SK-MEL-5 (cell line): Measurements from ENCODE around the gene PTPN22. TPM values are rescaled to one million over a fixed set of nuclear protein-coding genes. Genes with fewer than 3 reads are reported as not detected.

Experiments
- DNase-seq: peaks from one replicate; pipeline ENCODE4 v3.0.0-alpha.2; 2016; ENCODE audit warnings: low read depth, low spot score
- in situ Hi-C: cut with HindIII; loops from 2 replicates; pipeline ENCODE4 v1.10.0; 2016; ENCODE audit warnings: low sequenced_read_pairs, high pct_unique_total_duplicates, low pct_unique_long_range_greater_than_20kb
- total RNA-seq: library from RNA; depleted of rRNA; stranded (reverse); fragments of >200 nt; shearing (Covaris generic); gene quantifications from 2 replicates; pipeline ENCODE4 v1.2.3, GENCODE V29; 2014; rRNA removed

The PTPN22 gene
- total RNA-seq, 1 experiment from 2014 or later, result 0.08 TPM

DNA sequence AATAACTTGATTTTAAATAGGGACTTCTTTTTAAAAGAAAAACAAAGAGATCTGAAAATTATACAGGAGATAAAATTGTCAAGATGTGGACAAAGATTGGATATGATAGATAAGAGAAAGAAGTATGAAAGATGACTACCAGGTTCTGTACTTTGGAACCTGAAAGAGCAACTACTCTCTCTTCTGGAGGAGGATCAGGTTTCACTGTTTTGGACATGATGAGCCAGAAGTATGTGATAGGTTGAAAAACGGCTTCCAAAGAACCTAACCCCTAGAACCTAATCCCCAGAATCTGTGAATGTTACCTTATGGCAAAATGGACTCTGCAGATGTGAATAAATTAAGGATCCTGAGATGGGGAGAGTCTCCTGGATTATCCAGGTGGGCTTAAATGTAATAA lies 85.4 kb downstream of the PTPN22 start:
- in situ Hi-C loops, result no loop called here
- no peak for DNase-seq

- in situ Hi-C loops, result no loop called here
- DNase-seq, result no peak
Observed at GRCh38 chr1:113784104-113784779, 87.3 kb downstream of the PTPN22 start.

- no peak for DNase-seq
- in situ Hi-C loops, result no loop called here
Observed at GRCh38 chr1:113783254-113784103, 88.0 kb downstream of the PTPN22 start.

DNA sequence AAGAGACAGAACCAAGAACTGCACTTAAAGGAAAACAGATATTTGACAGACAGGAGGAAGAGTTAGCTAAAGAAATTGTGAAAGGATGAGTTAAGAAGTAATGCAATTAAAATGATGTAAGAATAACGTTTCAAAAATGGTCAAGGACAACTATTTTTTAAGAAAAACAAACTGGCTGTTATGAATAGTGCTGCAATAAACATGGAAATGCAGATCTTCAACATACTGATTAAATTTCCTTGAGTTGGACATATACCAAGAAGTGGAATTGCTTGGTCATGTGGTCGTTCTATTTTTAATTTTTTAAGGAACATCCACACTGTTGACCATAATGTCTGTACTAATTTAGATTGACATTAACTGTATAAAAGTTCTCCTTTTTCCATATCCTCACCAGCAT lies 89.1 kb downstream of the PTPN22 start:
- no peak for DNase-seq
- in situ Hi-C loops, result no loop called here

DNA sequence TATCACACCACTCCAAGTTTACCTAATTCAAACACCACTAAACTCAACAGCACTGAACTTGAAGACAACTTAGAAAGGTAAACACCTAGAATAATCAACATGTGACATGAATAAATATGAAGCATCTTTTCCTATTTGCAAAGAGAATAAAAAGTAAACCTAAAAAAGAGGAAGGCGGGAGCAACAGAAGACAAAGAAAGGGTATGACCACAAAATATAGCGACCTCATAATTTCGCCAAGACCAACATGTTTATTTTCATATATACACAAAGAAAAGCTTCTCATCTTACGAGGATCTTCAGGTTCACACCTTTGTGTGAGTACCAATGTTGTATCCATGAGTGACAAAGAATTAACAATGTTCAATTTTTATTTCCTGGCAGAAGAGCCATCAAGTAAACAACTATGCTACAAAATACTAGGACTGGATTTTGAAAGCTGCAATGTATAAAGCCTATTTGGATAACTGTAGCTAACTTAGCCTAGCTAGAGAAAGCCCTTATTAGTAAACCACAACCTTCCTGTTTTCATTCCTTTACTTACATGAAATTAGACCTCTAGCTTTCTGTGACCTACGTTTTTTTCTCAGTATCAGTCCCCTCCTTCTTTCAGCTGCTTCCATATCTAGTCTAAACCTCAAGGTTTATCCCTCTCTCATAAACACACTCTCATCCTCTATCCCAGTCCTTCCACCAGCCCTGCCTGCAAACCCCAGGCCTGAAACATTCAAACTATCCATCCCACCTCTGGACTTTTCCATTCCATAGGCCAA lies 91.0 kb downstream of the PTPN22 start:
- in situ Hi-C loops, result no loop called here
- DNase-seq, result no peak

DNA sequence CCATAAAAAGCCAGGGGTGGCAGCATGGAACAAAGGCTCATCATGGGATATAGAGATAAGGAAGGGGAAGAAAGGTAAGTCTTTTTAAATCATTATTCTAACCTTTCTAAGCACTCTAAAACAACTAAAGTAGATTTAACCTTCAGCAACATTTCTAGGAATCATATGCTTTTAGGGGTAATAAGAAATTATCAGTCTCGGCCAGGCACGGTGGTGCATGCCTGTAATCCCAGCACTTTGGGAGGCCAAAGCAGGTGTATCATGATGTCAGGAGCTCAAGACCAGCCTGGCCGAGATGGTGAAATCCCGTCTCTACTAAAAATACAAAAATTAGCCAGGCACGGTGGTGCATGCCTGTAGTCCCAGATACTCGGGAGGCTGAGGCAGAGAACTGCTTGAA lies 92.0 kb downstream of the PTPN22 start:
- no peak for DNase-seq
- in situ Hi-C loops, result no loop called here

DNA sequence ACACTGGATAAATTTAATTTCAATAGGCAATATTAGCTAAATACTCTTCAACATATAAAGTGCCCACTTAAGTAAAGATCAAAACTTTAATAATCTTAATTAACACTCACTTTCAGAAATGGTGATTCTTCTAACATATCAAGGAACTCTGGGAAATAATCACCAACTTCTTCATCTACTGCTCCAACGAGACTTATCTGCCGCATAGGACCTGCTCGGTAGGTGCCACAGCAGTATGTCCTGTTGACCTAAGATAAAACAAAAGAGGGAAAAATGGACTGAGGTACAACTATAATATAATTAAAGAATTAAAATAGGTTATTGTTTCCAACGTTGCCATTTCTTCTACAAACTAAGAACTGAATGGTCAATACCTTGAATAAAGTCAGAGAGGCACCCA lies 94.0 kb downstream of the PTPN22 start:
- DNase-seq, result no peak
- in situ Hi-C loops, result no loop called here

- in situ Hi-C loops, result no loop called here
- no peak for DNase-seq
Observed at GRCh38 chr1:113770031-113770430, 101.5 kb downstream of the PTPN22 start.

DNA sequence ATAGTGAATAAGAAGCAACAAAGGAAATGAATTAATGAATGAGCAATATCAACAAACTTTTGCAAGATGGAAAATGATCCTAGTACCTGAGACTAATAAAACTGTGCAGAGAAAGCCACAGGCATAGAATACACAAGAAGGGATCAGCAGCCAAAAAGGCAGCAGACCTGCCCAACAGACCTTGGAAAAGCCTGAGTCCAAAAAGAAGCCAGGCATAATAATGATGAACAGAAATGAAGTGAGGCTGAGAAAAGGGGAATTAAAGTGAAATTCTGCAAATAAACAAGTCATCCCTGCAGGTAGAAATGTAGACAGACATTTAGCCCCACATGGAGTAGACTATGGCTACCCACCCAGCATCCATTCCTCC lies 101.9 kb downstream of the PTPN22 start:
- DNase-seq, result no peak
- in situ Hi-C loops, result no loop called here

GRCh38 chr1:113768916-113769600 lies 102.5 kb downstream of the PTPN22 start:
- in situ Hi-C loops, result no loop called here
- no peak for DNase-seq

DNA sequence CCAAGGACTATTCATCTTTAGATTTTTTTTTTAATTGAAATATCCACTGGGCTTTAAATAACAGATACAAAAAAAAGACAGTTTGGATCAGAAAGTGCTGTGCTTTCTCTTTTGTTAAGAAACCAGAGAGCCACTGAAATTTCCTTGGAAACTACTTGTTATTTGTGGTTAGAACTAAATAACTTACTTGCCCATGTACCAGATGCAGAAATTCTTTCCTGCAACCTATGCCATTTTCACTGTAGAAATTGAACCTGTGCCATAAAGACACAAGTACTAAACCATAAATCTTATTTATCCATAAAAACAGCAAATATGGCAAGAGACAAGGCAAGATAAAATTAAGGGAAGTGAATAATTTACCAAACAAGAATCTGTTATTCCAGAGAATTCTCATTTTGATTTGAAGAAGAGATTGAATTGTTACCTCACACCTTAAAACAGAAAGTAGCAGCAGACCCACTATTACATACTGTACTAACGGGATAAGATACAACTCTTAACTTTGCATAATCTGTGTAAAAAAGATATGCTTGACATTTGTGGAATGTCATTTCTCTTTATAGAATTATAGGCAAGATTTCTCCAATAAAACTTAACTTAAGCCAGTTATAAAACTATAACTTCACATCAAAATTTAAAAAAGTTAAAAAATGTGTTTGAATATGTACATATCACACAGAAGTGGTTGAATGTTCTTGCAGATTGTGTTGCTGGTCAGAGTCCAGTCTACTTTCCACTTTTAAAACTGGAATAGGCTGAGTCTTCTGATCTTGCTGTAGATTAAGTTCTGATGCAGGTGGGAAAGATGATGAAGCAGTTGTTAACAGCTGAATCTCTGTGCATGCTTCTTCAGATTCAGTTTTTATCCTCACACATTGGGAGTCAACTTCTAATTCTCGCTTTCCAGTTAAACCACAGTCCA lies 105.9 kb downstream of the PTPN22 start:
- no peak for DNase-seq
- in situ Hi-C loops, result no loop called here

Other genes starting within 250 kb of the PTPN22 start
- 15.9 and 19.3 TPM in 2 replicates for gene PHTF1, start 112.2 kb downstream of the PTPN22 start, total RNA-seq
- 5.9 and 7.6 TPM in 2 replicates for gene RSBN1, start 59.2 kb downstream of the PTPN22 start, total RNA-seq
- gene BCL2L15, start 15.9 kb upstream of the PTPN22 start, total RNA-seq, result not detected in 2 replicates
- 4.7 and 8.3 TPM in 2 replicates for gene AP4B1, start 33.1 kb upstream of the PTPN22 start, total RNA-seq
- gene DCLRE1B, start 33.6 kb upstream of the PTPN22 start, total RNA-seq, result 5.1 and 6.2 TPM in 2 replicates
- gene HIPK1, start 57.6 kb upstream of the PTPN22 start, total RNA-seq, result 11.4 and 12.7 TPM in 2 replicates
- 0.16 TPM in 1 of 2 replicates, not detected in the other for gene OLFML3, start 107.8 kb upstream of the PTPN22 start, total RNA-seq